GM18498 (cell line): ENCODE data around the gene PCDHA3.
"Not testable (repeated sequence)": the region's sequence is repeated elsewhere in the genome, so short reads cannot be mapped to it uniquely, and the experiment has no call there.

Source experiments
- ATAC-seq: cut with Tn5 transposase; IDR thresholded peaks from one replicate; pipeline ENCODE4 v1.9.1; 2021; ENCODE audit warnings: mild to moderate bottlenecking, moderate library complexity; ENCODE audit not compliant: unreplicated experiment

Gene PCDHA3

DNA sequence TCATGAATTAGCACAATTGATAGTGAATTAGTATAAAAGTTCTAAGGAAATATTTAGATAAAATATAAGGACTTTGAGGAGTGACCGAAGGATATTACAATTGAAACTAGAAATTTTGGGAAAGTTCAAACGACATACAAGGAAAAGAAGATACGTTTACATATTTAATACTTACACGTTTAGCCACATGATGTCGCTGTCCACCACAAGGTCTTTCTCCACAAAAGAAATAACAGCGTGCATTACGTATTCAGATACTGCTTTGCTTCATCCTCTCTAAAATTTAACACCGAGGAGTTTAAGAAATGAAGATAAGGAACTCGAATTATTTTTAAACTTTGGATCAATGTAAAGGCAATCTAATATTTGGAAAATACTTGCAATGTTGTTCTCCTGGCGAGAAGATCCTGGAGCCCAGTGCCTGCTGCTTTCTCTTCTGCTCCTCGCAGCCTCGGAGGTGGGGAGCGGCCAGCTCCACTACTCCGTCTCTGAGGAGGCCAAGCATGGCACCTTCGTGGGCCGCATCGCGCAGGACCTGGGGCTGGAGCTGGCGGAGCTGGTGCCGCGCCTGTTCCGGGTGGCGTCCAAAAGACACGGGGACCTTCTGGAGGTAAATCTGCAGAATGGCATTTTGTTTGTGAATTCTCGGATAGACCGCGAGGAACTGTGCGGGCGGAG lies at the start of gene PCDHA3:
TSS of gene PCDHA3 (plus strand) at position 242 of the 678 bp plus-strand sequence.
- no peak for ATAC-seq

DNA sequence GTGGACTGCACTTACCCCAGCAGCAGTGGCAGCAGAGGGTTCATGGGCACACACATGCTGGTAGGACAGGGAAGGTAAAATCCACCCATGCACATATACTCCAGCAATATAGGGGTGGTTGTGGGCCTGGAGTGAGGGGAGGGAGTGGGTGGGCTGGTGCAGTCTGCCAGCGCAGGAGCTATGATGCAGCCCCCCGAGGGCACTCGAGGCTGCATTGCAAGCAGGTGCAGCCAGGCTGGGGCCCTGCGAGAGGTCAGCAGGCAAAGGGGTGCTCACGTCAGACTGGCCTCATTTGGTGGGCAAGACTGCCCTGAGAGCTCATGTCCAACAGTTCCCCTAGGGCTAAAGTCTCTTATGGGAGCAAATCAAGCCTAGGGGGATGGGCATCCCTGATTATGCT lies 47.3 kb upstream of the PCDHA3 start:
- ATAC-seq: no peak

DNA sequence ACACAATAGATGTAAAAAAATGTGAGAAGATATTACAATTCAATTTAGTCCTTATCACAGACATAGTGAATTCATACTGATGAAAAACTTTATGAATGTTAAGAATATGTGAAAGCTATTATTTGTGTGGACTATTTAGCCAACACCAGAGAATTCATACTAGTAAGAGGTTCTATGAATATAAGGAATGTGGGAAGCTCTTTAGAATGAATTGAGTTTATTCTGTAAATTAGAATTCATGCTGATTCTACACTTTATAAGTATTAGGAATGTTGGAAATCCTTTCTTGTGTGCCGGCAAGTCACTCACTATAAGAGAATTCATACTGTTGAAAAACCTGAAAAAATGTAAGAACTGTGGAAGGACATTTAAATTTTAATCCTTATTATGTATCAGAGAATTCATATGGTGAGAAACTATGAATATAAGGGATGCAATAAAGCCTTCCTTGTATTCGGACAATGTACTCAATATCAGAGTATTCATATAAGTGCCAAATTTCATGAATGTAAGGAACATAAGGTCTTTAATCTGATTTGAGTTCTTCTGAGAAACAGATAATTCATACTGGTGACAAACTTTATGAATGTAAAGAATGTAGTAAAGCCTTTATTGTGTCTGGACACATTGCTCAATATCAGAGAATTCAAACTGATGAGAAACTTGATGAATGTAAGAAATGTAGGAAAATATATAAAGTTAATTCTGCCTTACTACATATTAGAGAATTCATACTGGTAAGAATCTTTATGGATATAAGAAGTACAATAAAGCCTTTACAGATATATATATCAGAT lies 36.5 kb upstream of the PCDHA3 start:
- no peak for ATAC-seq

DNA sequence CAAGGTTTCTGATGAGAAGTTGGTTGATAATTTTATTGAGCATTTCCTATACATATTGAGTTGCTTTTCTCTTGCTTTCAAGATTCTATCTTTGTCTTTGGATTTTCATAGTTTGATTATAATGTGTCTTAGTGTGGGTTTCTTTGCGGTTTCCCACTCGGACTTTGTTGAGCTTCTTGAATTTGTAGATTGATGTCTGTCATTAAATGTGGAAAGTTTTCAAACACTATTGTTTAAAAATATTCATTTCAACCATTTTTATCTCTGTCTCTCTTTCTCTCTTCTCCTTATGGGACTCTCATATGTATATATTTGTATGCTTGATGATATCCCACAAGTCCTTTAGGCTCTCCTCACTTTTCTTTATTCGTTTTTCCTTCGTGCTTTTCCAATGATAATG lies 33.4 kb upstream of the PCDHA3 start:
- ATAC-seq: no peak

DNA sequence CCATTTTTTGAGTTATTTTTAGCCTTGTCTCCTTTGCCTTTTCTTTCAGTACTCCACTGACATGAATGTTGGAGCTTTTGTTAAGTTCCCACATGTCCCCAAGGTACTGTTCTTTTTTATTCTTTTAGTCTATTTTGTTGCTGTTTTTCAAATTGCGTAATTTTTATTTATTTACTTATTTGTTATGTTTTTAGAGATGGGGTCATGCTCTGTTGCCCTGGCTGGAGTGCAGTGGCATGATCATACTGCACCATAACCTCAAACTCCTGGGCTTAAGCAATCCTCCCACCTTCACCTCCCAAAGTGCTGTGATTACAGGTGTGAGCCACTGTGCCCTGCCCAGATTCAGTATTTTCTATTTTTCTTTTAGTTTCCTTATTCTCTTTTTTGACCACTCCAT lies 20.3 kb upstream of the PCDHA3 start:
- no peak for ATAC-seq

DNA sequence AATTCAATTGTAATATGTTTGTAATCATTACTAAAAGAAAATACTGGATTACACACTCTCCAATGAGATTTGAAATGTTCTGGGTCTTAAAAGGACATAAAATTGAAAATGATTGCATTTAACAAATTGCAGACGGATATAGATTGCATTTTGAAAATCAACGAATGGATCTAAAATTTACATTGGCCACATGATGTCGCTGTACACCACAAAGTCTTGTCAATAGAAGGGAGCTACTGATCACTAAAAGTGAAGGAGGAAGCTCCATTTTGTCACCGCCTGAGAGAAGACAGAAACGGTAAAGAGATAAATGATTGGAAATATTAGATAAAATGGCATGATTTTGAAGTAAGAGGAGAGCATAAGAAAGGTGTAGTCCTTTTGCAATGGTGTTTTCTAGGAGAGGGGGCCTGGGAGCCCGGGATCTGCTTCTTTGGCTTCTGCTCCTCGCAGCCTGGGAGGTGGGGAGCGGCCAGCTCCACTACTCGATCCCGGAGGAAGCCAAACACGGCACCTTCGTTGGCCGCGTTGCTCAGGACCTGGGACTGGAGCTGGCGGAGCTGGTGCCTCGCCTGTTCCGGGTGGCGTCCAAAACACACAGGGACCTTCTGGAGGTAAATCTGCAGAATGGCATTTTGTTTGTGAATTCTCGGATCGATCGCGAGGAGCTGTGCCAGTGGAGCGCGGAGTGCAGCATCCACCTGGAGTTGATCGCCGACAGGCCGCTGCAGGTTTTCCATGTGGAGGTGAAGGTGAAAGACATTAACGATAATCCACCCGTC lies 14.8 kb upstream of the PCDHA3 start, which contains the start of gene PCDHA1:
TSS of gene PCDHA1 (plus strand) at position 236 of the 782 bp plus-strand sequence.
- ATAC-seq: no peak

DNA sequence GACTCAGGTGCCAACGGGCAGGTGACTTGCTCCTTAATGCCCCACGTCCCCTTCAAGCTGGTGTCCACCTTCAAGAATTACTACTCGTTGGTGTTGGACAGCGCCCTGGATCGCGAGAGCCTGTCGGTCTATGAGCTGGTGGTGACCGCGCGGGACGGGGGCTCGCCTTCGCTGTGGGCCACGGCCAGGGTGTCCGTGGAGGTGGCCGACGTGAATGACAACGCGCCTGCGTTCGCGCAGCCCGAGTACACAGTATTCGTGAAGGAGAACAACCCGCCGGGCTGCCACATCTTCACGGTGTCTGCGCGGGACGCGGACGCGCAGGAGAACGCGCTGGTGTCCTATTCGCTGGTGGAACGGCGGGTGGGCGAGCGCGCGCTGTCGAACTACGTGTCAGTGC lies 13.4 kb upstream of the PCDHA3 start:
- ATAC-seq: not testable (repeated sequence)

DNA sequence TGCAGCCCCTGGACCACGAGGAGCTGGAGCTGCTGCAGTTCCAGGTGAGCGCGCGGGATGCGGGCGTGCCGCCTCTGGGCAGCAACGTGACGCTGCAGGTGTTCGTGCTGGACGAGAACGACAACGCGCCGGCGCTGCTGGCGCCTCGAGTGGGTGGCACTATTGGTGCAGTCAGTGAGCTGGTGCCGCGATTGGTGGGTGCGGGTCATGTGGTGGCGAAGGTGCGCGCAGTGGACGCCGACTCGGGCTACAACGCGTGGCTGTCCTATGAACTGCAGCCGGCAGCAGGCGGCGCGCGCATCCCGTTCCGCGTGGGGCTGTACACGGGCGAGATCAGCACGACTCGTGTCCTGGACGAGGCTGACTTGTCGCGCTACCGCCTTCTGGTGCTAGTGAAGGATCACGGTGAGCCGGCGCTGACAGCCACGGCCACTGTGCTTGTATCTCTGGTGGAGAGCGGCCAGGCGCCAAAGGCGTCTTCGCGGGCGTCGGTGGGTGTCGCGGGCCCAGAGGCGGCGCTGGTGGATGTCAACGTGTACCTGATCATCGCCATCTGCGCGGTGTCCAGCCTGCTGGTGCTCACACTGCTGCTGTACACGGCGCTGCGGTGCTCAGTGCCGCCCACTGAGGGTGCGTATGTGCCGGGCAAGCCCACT lies 12.9 kb upstream of the PCDHA3 start:
- not testable (repeated sequence) for ATAC-seq

DNA sequence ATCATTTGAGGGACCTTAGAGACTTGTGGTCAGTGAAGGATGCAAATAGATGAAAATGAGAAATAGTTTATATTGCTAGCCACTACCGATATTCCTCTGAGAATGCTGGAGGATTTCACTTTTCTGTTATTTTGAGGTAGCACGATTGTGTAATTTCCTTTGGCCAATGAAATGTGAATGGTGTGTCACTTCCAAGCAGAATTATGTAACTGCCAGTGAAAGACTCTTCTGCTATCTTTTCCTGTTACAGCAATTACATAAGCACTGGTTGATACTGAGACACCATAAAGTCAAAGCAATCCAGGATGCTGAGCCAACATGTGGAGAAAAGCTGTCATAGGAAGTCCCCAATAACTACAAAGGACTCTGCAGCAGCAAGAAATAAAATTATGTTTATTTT lies 9.8 kb upstream of the PCDHA3 start:
- ATAC-seq: no peak

DNA sequence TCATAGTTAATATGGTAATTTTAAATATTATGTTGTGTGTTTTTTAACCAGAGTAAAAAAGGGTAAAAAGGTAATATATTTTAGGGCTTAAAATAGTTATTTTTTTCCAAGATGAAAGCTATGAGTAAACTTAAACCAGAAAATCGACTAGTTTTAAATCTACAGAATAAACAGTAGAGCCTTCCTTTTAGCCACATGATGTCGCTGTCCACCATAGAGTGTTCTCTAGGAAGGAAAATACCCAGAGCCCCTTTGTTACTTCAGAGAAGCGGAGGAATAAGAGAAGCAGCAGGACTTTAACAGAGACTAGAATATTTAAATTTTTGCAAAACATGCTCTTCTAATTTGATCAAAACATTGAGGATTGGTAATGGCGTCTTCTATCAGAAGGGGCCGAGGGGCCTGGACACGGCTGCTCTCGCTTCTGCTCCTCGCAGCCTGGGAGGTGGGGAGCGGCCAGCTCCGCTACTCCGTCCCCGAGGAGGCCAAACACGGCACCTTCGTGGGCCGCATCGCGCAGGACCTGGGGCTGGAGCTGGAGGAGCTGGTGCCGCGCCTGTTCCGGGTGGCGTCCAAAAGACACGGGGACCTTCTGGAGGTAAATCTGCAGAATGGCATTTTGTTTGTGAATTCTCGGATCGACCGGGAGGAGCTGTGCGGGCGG lies 6.1 kb upstream of the PCDHA3 start, which contains the start of gene PCDHA2:
TSS of gene PCDHA2 (plus strand) at position 258 of the 664 bp plus-strand sequence.
- ATAC-seq: no peak

DNA sequence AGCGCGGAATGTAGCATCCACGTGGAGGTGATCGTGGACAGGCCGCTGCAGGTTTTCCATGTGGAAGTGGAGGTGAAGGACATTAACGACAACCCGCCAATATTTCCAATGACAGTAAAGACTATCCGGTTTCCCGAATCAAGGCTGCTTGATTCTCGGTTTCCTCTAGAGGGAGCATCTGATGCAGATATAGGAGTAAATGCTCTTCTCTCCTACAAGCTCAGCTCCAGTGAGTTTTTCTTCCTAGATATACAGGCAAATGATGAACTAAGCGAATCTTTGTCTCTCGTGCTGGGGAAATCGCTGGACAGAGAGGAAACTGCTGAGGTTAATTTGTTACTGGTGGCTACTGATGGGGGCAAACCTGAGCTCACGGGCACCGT lies 5.6 kb upstream of the PCDHA3 start:
- no peak for ATAC-seq

DNA sequence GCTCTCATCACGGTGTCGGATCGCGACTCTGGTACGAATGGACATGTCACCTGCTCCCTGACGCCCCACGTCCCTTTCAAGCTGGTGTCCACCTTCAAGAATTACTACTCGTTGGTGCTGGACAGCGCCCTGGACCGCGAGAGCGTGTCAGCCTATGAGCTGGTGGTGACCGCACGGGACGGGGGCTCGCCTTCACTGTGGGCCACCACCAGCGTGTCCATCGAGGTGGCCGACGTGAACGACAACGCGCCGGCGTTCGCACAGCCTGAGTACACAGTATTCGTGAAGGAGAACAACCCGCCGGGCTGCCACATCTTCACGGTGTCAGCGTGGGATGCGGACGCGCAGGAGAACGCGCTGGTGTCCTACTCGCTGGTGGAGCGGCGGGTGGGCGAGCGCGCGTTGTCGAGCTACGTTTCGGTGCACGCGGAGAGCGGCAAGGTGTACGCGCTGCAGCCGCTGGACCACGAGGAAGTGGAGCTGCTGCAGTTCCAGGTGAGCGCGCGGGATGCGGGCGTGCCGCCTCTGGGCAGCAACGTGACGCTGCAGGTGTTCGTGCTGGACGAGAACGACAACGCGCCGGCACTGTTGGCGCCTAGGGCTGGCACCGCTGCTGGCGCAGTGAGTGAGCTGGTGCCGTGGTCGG lies 4.7 kb upstream of the PCDHA3 start:
- not testable (repeated sequence) for ATAC-seq

DNA sequence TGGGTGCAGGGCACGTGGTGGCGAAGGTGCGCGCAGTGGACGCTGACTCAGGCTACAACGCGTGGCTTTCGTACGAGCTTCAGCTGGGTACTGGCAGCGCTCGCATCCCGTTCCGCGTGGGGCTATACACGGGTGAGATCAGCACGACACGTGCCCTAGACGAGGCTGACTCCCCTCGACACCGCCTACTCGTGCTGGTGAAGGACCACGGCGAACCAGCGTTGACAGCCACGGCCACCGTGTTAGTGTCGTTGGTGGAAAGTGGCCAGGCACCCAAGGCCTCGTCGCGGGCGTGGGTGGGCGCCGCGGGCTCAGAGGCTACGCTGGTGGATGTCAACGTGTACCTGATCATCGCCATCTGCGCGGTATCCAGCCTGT lies 4.2 kb upstream of the PCDHA3 start:
- no peak for ATAC-seq

DNA sequence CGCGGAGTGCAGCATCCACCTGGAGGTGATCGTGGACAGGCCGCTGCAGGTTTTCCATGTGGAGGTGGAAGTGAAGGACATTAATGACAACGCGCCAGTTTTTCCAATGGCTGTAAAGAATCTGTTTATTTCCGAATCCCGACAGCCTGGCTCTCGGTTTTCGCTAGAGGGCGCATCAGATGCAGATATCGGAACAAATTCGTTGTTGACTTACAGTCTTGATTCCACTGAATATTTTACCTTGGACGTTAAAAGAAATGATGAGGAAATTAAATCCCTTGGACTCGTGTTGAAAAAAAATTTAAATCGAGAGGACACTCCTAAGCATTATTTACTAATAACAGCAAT lies 611 bp downstream of the PCDHA3 start:
- ATAC-seq: no peak

DNA sequence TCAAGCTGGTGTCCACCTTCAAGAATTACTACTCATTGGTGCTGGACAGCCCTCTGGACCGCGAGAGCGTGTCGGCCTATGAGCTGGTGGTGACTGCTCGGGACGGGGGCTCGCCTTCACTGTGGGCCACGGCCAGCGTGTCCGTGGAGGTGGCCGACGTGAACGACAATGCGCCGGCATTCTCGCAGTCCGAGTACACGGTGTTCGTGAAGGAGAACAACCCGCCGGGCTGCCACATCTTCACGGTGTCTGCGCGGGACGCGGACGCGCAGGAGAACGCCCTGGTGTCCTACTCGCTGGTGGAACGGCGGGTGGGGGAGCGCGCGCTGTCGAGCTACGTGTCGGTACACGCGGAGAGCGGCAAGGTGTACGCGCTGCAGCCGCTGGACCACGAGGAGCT lies 1.5 kb downstream of the PCDHA3 start:
- not testable (repeated sequence) for ATAC-seq

DNA sequence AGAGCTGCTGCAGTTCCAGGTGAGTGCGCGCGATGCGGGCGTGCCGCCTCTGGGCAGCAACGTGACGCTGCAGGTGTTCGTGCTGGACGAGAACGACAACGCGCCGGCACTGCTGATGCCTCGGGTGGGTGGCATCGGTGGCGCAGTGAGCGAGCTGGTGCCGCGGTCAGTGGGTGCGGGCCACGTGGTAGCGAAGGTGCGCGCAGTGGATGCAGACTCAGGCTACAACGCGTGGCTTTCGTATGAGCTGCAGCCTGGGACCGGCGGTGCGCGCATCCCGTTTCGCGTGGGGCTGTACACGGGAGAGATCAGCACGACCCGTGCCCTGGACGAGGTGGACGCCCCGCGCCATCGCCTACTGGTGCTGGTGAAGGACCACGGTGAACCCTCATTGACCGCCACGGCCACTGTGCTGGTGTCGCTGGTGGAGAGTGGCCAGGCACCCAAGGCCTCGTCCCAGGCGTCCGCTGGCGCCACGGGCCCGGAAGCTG lies 2.0 kb downstream of the PCDHA3 start:
- ATAC-seq: no peak

DNA sequence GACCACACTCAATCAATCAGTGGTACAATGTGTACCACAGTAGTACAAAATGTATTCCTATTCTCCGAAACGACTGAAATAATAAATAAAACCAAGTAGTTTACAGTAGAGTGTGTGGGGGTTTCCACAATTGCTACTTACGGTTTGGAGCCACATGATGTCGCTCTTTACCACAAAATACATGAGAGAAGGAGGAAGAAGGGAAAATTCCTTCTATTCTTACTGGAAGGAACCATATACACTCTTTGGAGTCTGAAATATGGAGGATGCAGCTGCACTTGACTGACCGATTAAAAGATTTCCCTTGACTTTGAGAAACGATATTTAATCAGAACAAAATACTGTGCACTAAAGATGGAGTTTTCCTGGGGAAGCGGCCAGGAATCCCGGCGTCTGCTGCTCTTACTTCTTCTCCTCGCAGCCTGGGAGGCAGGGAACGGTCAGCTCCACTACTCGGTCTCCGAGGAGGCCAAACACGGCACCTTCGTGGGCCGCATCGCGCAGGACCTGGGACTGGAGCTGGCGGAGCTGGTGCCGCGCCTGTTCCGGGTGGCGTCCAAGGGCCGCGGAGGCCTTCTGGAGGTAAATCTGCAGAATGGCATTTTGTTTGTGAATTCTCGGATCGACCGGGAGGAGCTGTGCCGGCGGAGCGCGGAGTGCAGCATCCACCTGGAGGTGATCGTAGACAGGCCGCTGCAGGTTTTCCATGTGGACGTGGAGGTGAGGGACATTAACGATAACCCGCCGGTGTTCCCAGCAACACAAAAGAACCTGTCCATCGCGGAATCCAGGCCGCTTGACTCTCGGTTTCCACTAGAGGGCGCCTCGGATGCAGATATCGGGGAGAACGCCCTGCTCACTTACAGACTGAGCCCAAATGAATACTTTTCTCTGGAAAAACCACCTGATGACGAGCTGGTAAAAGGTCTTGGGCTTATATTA lies 6.2 kb downstream of the PCDHA3 start, which contains the start of gene PCDHA4:
TSS of gene PCDHA4 (plus strand) at position 235 of the 942 bp plus-strand sequence.
- ATAC-seq: no peak

DNA sequence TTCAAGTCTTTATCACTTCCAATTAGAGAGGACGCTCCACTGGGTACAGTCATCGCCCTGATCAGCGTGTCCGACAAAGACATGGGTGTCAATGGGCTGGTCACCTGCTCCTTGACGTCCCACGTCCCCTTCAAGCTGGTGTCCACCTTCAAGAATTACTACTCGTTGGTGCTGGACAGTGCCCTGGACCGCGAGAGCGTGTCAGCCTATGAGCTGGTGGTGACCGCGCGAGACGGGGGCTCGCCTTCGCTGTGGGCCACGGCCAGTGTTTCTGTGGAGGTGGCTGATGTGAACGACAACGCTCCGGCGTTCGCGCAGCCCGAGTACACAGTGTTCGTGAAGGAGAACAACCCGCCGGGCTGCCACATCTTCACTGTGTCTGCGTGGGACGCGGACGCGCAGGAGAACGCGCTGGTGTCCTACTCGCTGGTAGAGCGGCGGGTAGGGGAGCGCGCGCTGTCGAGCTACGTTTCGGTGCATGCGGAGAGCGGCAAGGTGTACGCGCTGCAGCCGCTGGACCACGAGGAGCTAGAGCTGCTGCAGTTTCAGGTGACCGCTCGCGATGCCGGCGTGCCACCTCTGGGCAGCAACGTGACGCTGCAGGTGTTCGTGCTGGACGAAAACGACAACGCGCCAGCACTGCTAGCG lies 7.5 kb downstream of the PCDHA3 start:
- not testable (repeated sequence) for ATAC-seq
